Measurements from ENCODE around the gene FOXP1.

- no peak for TF ChIP-seq CTCF (IDR thresholded peaks at IDR 0.05)
- no peak for TF ChIP-seq POLR2A (IDR thresholded peaks at IDR 0.05)
- TF ChIP-seq POLR2AphosphoS5 (IDR thresholded peaks at IDR 0.05) = no peak
These were observed 252.6 kb downstream of the FOXP1 start for GRCh38 chr3:71330909-71331308.

Measured in breast epithelium (tissue), 3 donors.